H1 (cell line): ENCODE data around the gene SRRM2. TPM values are rescaled to one million over a fixed set of nuclear protein-coding genes. Genes with fewer than 3 reads are reported as not detected.

Source experiments
- CTCF ChIA-PET: fragments of 300-600 bp; sonication (Branson Sonifier 250); formaldehyde crosslinking; loops from one replicate; lab custom pipeline; 2021; ENCODE audit not compliant: partially characterized antibody; lab: Charles Lee
- POLR2A ChIA-PET: fragments of 300-600 bp; sonication (Branson Sonifier 250); formaldehyde crosslinking; loops from one replicate; lab custom pipeline; 2021; ENCODE audit warnings: inconsistent platforms; ENCODE audit not compliant: partially characterized antibody; lab: Charles Lee
- DNase-seq, 2 experiments: peaks; one replicate each; pipeline versions ENCODE4 v3.0.0 to v3.0.0-alpha.2; 2010 to 2022; ENCODE audit warnings: low spot score in 2 of 2, low read depth in 1 of 2, mixed read lengths in 1 of 2
- FAIRE-seq: peaks from 2 replicates; lab custom pipeline; 2011; peaks lifted over from hg19 to GRCh38; lab: Jason Lieb, UNC
- H2AFZ ChIP-seq: 2 replicates; pipeline ENCODE4 v1.8.1; 2012; ENCODE audit warnings: low read length, inconsistent platforms
- H2AK5ac ChIP-seq: 2 replicates; pipeline ENCODE4 v1.6.1; 2013; ENCODE audit warnings: low read depth, low read length
- H2BK120ac ChIP-seq: replicated peaks from 2 replicates; pipeline ENCODE3; 2013; ENCODE audit warnings: low read depth, low read length, inconsistent platforms
- H2BK12ac ChIP-seq: 2 replicates; pipeline ENCODE4 v1.6.1; 2013; ENCODE audit warnings: low read depth, low read length
- H2BK15ac ChIP-seq: 2 replicates; pipeline ENCODE4 v1.6.1; 2013; ENCODE audit warnings: low read length
- H2BK20ac ChIP-seq: 2 replicates; pipeline ENCODE4 v1.6.1; 2013; ENCODE audit warnings: low read length
- H2BK5ac ChIP-seq: 2 replicates; pipeline ENCODE4 v1.6.1; 2013; ENCODE audit warnings: low read depth, low read length
- H3K14ac ChIP-seq: 2 replicates; pipeline ENCODE4 v1.6.1; 2013; ENCODE audit warnings: inconsistent platforms; ENCODE audit not compliant: insufficient read length
- H3K18ac ChIP-seq: 2 replicates; pipeline ENCODE4 v1.6.1; 2013; ENCODE audit warnings: low read length; ENCODE audit errors: extremely low read depth
- H3K23ac ChIP-seq: 2 replicates; pipeline ENCODE4 v1.6.1; 2013; ENCODE audit warnings: inconsistent platforms; ENCODE audit not compliant: insufficient read length
- H3K23me2 ChIP-seq: 2 replicates; pipeline ENCODE4 v1.6.1; 2013; ENCODE audit warnings: low read depth, low read length
- H3K27ac ChIP-seq: 2 replicates; pipeline ENCODE4 v1.6.1; 2011; ENCODE audit warnings: low read depth, low read length, inconsistent platforms
- H3K27me3 ChIP-seq, 4 experiments: replicated peaks in 1 of 4; 1 replicate in 1 of 4; 2 replicates in 3 of 4; pipeline versions ENCODE4 v1.6.1 to v1.8.1; 2011 to 2013; ENCODE audit warnings: low read length in 3 of 4, mild to moderate bottlenecking in 3 of 4, inconsistent platforms in 2 of 4, mixed read lengths in 2 of 4, moderate library complexity in 1 of 4; ENCODE audit not compliant: control insufficient read depth in 3 of 4, insufficient read depth in 3 of 4; ENCODE audit errors: extremely low read depth in 1 of 4
- H3K36me3 ChIP-seq, 4 experiments: 2 replicates each; pipeline versions ENCODE4 v1.6.1 to v1.8.1; 2011 to 2013; ENCODE audit warnings: mild to moderate bottlenecking in 4 of 4, low read length in 3 of 4, moderate library complexity in 2 of 4, control low read depth in 1 of 4, inconsistent platforms in 1 of 4; ENCODE audit not compliant: insufficient read depth in 4 of 4, control insufficient read depth in 2 of 4
- H3K4ac ChIP-seq: replicated peaks from 2 replicates; pipeline ENCODE3; 2013; ENCODE audit warnings: low read length, low read depth, mixed read lengths, inconsistent platforms; ENCODE audit not compliant: insufficient read length
- H3K4me1 ChIP-seq, 4 experiments: replicated peaks in 1 of 4; 1 replicate in 1 of 4; 2 replicates in 3 of 4; pipeline versions ENCODE4 v1.6.1 to v1.8.1; 2011 to 2013; ENCODE audit warnings: low read length in 3 of 4, inconsistent platforms in 2 of 4, mixed read lengths in 1 of 4; ENCODE audit not compliant: insufficient read depth in 4 of 4, control insufficient read depth in 3 of 4
- H3K4me2 ChIP-seq, 2 experiments: 2 replicates each; pipeline versions ENCODE4 v1.6.1 to v1.8.1; 2011 to 2013; ENCODE audit warnings: low read depth in 2 of 2, low read length in 2 of 2, control low read depth in 1 of 2, inconsistent platforms in 1 of 2, mild to moderate bottlenecking in 1 of 2; ENCODE audit not compliant: insufficient read depth in 1 of 2
- H3K4me3 ChIP-seq, 4 experiments: fragments of 200-600, 300-600 bp in 1 of 4; sonication (generic), shearing (Covaris generic), sonication (Bioruptor Twin) in 1 of 4; 2 replicates each; pipeline versions ENCODE4 v1.5.1 to v1.8.1; 2011 to 2016; ENCODE audit warnings: low read length in 4 of 4, low read depth in 3 of 4, control low read depth in 2 of 4, inconsistent platforms in 2 of 4, mild to moderate bottlenecking in 2 of 4, mixed read lengths in 1 of 4, moderate library complexity in 1 of 4; ENCODE audit not compliant: insufficient read depth in 2 of 4; ENCODE audit errors: extremely low read depth in 1 of 4
- H3K56ac ChIP-seq: replicated peaks from 2 replicates; pipeline ENCODE3; 2013; ENCODE audit warnings: low read depth, mild to moderate bottlenecking, mixed read lengths, low read length, inconsistent platforms; ENCODE audit not compliant: insufficient read length
- H3K79me1 ChIP-seq: 2 replicates; pipeline ENCODE4 v1.6.1; 2013; ENCODE audit warnings: low read depth, low read length, control low read depth
- H3K79me2 ChIP-seq, 2 experiments: 2 replicates each; pipeline versions ENCODE4 v1.6.1 to v1.8.1; 2012 to 2013; ENCODE audit warnings: low read length in 2 of 2, mild to moderate bottlenecking in 2 of 2, inconsistent platforms in 1 of 2; ENCODE audit not compliant: insufficient read depth in 2 of 2, control insufficient read depth in 1 of 2
- H3K9ac ChIP-seq, 4 experiments: replicated peaks in 1 of 4; 1 replicate in 1 of 4; 2 replicates in 3 of 4; pipeline versions ENCODE4 v1.6.1 to v1.8.1; 2011 to 2013; ENCODE audit warnings: low read depth in 3 of 4, low read length in 3 of 4, control low read depth in 2 of 4, mild to moderate bottlenecking in 2 of 4, moderate library complexity in 2 of 4, inconsistent platforms in 1 of 4; ENCODE audit errors: extremely low read depth in 1 of 4
- H3K9me3 ChIP-seq, 2 experiments: 2 replicates each; pipeline versions ENCODE4 v1.6.1 to v1.8.1; 2012 to 2013; ENCODE audit warnings: mild to moderate bottlenecking in 2 of 2, moderate library complexity in 2 of 2, control low read depth in 1 of 2, inconsistent platforms in 1 of 2, low read depth in 1 of 2, low read length in 1 of 2, mixed read lengths in 1 of 2; ENCODE audit not compliant: insufficient read depth in 2 of 2
- H4K20me1 ChIP-seq, 2 experiments: replicated peaks in 1 of 2; 2 replicates each; pipeline versions ENCODE3 to v1.8.1; 2011 to 2013; ENCODE audit warnings: inconsistent platforms in 2 of 2, low read length in 2 of 2, mild to moderate bottlenecking in 1 of 2; ENCODE audit not compliant: insufficient read depth in 2 of 2, control insufficient read depth in 1 of 2
- H4K5ac ChIP-seq: 2 replicates; pipeline ENCODE4 v1.6.1; 2013; ENCODE audit warnings: low read length, low read depth, mixed read lengths, inconsistent platforms; ENCODE audit not compliant: insufficient read length
- H4K8ac ChIP-seq: 2 replicates; pipeline ENCODE4 v1.8.0; 2013; ENCODE audit warnings: mild to moderate bottlenecking, moderate library complexity, low read length, inconsistent platforms; ENCODE audit not compliant: insufficient read depth; ENCODE audit errors: extremely low read depth
- H4K91ac ChIP-seq: replicated peaks from 2 replicates; pipeline ENCODE3; 2013; ENCODE audit warnings: low read length, mixed read lengths, inconsistent platforms; ENCODE audit not compliant: insufficient read length
- WGBS, 2 experiments: shearing (Covaris generic) in 1 of 2; methylation state at CpG; one replicate each; pipeline versions ENCODE4 v1.1.6 to v1.1.7; 2013 to 2015; ENCODE audit warnings: low lambda C conversion rate in 2 of 2, mixed read lengths in 2 of 2, inconsistent platforms in 1 of 2, low coverage in 1 of 2, missing lambda C conversion rate in 1 of 2; ENCODE audit not compliant: insufficient replicate concordance in 2 of 2, insufficient coverage in 1 of 2, insufficient read length in 1 of 2; ENCODE audit errors: extremely low coverage in 1 of 2, missing lambda C conversion rate in 1 of 2; 5-methylcytosine and 5-hydroxymethylcytosine counted together
- polyA plus RNA-seq, 7 experiments: library from polyadenylated mRNA; depleted of rRNA in 3 of 7; stranded (reverse) in 5 of 7; unstranded in 2 of 7; fragments of >200 nt in 5 of 7; fragments of 200-250 nt in 2 of 7; gene quantifications; 1 replicate in 5 of 7; 2 replicates in 1 of 7; 4 replicates in 1 of 7; pipeline versions ENCODE4 v1.2.1 to v1.2.3, GENCODE V29; 2011 to 2013; ENCODE audit warnings: missing spikeins in 2 of 7, mixed read lengths in 2 of 7
- total RNA-seq: library from RNA; stranded (reverse); fragmentation: NEBNext Ultra II Directional; extraction: Animal tissue kit (Norgen Biotek cat#: 25700); gene quantifications from 2 replicates; pipeline ENCODE4 v1.2.1, GENCODE V29; 2021
- TF ChIP-seq, protein P1 (sequence below): IDR thresholded peaks from 2 replicates; pipeline ENCODE4 v1.6.1; 2011; ENCODE audit warnings: low read length, improper control_type of control experiment

Gene SRRM2
- total and polyA plus RNA-seq, 2 of the 8 experiments (the other 6 are each of a cell fraction or from before 2014, with no cell fraction given): 300 to 579 TPM

DNA sequence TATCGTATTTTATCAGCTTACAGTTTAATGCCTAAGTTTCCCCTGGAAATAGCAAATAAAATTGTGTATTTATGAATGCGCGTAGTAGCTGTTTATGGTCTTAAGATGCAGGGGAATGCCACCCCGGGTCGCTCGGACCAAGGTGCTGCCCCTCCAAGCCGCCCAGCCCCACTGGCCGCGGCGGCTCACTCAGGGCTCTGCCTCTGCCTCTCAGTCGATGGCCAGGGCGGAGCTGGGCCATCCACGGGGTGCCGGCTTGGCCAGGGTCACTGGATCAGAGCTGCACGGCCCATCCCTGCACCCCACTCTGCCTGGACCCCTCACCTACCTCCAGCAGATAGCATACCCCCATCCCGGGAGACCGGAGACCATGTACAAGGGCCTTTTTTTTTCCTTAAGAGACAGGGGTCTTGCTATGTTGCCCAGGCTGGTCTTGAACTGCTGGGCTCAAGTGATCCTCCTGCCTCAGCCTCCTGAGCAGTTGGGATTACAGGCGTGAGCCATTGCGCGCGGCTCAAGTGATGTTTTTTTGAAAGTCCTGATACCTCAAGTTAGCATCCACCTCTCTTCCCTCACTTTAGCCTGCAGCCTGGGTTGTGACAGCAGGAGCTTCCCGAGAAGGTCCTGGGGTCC lies 43.4 kb upstream of the SRRM2 start:
- Histone ChIP-seq H2BK5ac (no peak overlapping the region), H2BK15ac (no peak overlapping the region), H2AK5ac (no peak overlapping the region), H2BK20ac (no peak overlapping the region), H3K79me2 (no peaks in the 10 kb centered on the region), H4K5ac (no peak overlapping the region), H2BK12ac (no peak overlapping the region), H3K9ac (no peak overlapping the region), H4K91ac (no peak overlapping the region), H3K4ac (no peak overlapping the region), H3K4me3 (no peak overlapping the region), H3K56ac (no peak overlapping the region), H4K8ac (no peak overlapping the region), H3K36me3 (peaks cover 4 to 15% (median 11%) of the 10 kb centered on the region in 4 experiments; a peak in 5 of 8 replicates), H3K27me3 (no peaks in the 10 kb centered on the region), H3K23me2 (peaks cover 2% of the 10 kb centered on the region; the same call in 1 of the 2 replicates), H3K79me1 (no peaks in the 10 kb centered on the region), H3K4me1 (no peaks in the 10 kb centered on the region), H3K27ac (no peak overlapping the region), H3K18ac (no peak overlapping the region), H2BK120ac (no peak overlapping the region), H3K14ac (no peak overlapping the region), H3K4me2 (no peak overlapping the region), H2AFZ (no peak overlapping the region), H3K9me3 (no peaks in the 10 kb centered on the region), H3K23ac (no peak overlapping the region), H4K20me1 (peaks cover 4 to 23% of the 10 kb centered on the region in 2 experiments)
- no peak for DNase-seq
- FAIRE-seq: no peak
- ChIA-PET POLR2A (interaction anchor here (0.8 to 3.4 kb wide), 5 partner anchors 10 to 60 kb away, joined by 3 to 9 read pairs (median 4); partner anchors contain the start of genes KCTD5 and PRSS27), CTCF (interaction anchor here (1.8 kb wide), 1 partner anchor 10 kb away, joined by 3 read pairs; no protein-coding TSS in a partner anchor)
- TF ChIP-seq, protein P1, sequence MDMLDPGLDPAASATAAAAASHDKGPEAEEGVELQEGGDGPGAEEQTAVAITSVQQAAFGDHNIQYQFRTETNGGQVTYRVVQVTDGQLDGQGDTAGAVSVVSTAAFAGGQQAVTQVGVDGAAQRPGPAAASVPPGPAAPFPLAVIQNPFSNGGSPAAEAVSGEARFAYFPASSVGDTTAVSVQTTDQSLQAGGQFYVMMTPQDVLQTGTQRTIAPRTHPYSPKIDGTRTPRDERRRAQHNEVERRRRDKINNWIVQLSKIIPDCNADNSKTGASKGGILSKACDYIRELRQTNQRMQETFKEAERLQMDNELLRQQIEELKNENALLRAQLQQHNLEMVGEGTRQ: no peak
- 95% methylated on average over 21 of the region's 22 CpGs; no CpG with 5 or more reads in 1 of the 2 experiments for WGBS, 2 experiments
